T-helper 2 cell treated with Interferon-gamma antibody and Interleukin-4, amounts not matched to agents 100 ng/mL and 5 ng/mL, for 36 hours (primary cell): Measurements from ENCODE around the gene COL21A1. TPM values are rescaled to one million over a fixed set of nuclear protein-coding genes. Genes with fewer than 3 reads are reported as not detected.

Experiments used
- intact Hi-C: fragments of 100-400 bp; cut with micrococcal nuclease; formaldehyde crosslinking; loops from one replicate; pipeline ENCODE4 v1.15.1; 2023
- total RNA-seq: library from RNA; stranded (reverse); gene quantifications from 2 replicates; pipeline ENCODE4 v1.2.3, GENCODE V29; 2022

The COL21A1 gene
- total RNA-seq, 1 donor from 2014 or later = not detected

GRCh38 chr6:56188429-56188828, 59.0 kb downstream of the COL21A1 start:
- intact Hi-C loops = no loop called here

DNA sequence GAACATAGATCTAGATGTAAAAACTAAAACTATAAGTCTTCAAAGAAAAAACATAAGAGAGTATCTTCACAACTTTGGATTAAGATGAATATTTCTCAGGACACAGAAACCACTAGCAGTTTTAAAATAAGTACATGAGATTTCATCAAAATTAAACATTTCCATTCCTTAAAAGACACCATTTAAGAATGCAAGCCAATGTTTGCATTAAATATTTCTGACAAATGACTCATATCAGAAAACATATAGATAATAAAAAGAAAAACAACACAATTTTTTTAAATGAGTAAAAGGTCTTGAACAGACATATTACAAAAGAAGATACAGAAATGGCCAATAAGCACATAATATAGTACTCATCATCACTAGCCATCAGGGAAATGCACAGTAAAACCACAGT, 59.7 kb downstream of the COL21A1 start:
- intact Hi-C loops = no loop called here

- intact Hi-C loops = no loop called here
These were observed 70.6 kb downstream of the COL21A1 start for GRCh38 chr6:56176741-56177140.

DNA sequence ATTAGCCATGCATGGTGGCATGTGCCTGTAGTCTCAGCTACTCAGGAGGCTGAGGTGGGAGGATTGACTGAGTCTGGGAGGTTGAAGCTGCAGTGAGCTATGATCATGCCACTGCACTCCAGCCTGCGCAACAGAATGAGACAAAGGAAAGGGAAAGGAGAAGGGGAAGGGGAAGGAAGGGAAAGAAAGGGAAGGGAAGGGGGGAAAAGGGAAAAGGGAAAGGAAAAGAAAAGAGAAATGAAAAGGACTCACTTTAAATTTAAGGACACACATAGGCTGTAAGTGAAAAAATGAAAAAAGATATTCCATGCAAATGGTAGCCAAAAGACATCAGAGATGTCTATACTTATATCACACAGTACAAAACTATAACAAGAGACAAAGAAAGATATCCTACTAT, 74.2 kb downstream of the COL21A1 start:
- intact Hi-C loops = no loop called here

- intact Hi-C loops = no loop called here
These were observed 75.2 kb downstream of the COL21A1 start for GRCh38 chr6:56172144-56172543.

DNA sequence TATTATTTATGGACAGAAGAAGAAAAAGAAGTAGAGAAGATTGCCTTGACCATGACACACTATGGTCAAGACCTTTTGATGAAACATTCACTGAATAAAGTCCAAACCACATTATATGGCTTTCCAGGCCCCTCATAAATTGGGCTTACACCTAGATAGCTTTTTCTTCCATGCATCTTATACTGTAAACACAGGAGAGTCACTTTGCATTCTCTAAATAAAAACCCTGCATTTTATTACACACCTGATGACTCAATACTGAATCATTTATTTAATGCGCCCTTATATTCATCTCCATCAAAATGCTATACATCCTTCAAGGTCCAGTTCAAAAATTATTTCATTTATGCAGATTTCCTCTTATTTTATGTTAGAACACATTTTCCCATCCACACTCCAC, 78.0 kb downstream of the COL21A1 start:
- intact Hi-C loops = no loop called here

- intact Hi-C loops = no loop called here
These were observed 78.8 kb downstream of the COL21A1 start for GRCh38 chr6:56168596-56168995.

- intact Hi-C loops = no loop called here
These were observed 85.3 kb downstream of the COL21A1 start for GRCh38 chr6:56162081-56162480.

- intact Hi-C loops = no loop called here
These were observed 86.9 kb downstream of the COL21A1 start for GRCh38 chr6:56160489-56160888.

DNA sequence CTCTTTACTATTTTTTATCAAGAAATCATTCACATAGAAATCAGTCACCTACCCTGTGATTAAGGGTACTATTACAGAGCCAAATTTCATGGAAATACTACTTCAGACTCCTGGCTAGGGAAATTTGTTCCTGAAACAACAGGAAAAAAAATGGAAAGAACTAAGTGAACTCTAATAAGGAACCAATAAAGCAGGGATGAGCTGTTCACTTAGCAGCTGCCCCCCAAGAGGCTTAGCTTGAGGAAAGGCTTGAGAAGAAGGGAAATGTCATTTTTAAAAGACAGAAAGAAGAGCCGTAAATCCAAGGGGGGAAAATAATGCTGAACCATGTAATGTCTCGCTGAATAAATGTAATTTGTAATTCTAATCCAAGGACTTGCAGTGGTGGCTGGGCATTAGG, 88.8 kb downstream of the COL21A1 start:
- intact Hi-C loops = no loop called here

- intact Hi-C loops = no loop called here
These were observed 90.7 kb downstream of the COL21A1 start for GRCh38 chr6:56156643-56157042.

- intact Hi-C loops = no loop called here
These were observed 91.7 kb downstream of the COL21A1 start for GRCh38 chr6:56155634-56156141.

GRCh38 chr6:56154076-56154475, 93.3 kb downstream of the COL21A1 start:
- intact Hi-C loops = no loop called here

GRCh38 chr6:56152611-56153010, 94.8 kb downstream of the COL21A1 start:
- intact Hi-C loops = no loop called here

- intact Hi-C loops = no loop called here
These were observed 95.7 kb downstream of the COL21A1 start for GRCh38 chr6:56151609-56152224.

DNA sequence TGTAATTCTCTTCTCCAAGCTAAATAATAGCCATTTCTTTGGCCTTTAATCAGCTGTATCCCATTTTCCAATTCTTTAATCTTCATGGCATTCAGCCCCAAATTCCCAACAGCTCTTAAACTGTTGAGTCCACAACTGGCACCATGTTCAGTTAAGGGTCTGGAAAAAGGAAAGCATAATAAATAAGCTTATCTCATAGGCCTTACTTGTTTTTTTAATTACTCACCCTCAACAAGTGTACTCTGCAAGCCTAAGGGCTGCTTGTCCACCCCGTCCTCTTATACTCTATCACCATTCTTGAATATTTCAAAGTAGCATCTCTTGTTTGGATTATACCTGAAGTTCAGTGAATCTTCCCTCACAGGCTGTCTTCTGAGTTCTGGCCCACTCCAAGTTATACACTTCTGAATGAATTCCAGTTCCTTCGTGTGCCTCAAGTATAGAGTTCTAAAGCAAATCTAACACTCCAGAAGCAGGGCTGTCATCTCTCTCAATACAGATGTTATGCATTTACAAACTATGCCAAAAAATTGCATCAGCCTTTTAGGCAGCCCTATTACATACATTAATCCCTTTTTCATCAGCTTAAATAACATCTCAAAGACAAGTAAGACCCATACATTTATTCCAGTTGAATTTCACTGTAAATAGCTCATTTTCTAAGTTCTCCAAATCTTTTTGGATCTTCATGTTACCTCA, 98.7 kb downstream of the COL21A1 start:
- intact Hi-C loops = no loop called here

GRCh38 chr6:56147766-56148165, 99.6 kb downstream of the COL21A1 start:
- intact Hi-C loops = no loop called here

- intact Hi-C loops = no loop called here
These were observed 101.3 kb downstream of the COL21A1 start for GRCh38 chr6:56146086-56146485.

DNA sequence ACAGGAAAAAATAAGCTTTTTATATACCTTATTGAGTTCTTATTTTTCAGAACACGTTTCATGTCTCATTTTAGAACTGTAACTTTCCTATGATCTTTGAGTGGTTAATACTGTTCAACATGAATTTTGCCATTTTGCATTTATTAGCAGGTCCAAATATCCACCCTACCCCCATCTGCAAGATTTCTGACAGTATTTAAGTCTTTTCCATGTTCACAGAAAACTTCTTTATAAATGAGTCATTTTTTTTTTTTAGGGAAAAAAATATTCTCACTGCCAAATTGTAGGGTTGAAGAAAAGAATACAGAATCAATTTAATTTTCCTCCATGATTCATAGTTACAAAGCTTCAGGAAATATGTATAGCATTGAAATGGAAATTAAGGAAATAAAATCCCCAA, 101.8 kb downstream of the COL21A1 start:
- intact Hi-C loops = no loop called here

- intact Hi-C loops = no loop called here
These were observed 102.6 kb downstream of the COL21A1 start for GRCh38 chr6:56144538-56145324.

DNA sequence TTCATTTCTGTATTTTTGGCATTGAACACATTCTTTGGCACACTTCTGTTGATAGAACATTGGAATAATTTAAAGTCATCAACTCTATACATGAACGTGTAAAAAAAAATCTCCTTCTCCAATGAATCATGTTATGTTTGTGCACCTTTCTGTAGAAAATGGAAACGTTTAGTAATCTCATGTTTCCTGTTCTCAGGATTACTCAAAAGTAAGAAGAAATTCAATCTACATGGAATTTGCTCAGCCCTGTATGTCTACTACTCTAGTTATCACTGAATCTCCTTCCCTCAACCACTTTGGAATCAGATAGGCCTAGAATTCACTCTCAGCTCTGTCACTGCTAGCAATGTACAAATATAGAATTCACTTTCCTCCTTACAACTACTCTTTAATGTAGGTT, 103.6 kb downstream of the COL21A1 start:
- intact Hi-C loops = no loop called here

- intact Hi-C loops = no loop called here
These were observed 107.3 kb downstream of the COL21A1 start for GRCh38 chr6:56140090-56140489.
